ENCODE results near the gene COL25A1. TPM values are rescaled to one million over a fixed set of nuclear protein-coding genes. Genes with fewer than 3 reads are reported as not detected.

The COL25A1 gene
- total RNA-seq, 1 donor from 2014 or later: 0.35 TPM

GRCh38 chr4:109248322-109248900 is 54.0 kb downstream of the COL25A1 start:
- no peak for TF ChIP-seq CTCF (IDR thresholded peaks at IDR 0.05)
- Histone ChIP-seq H3K27ac (no peak overlapping the region), H3K9me3 (no peaks in the 10 kb centered on the region), H3K36me3 (no peaks in the 10 kb centered on the region), H3K4me1 (no peaks in the 10 kb centered on the region), H3K4me3 (no peak overlapping the region), H3K27me3 (ENCODE audit: low read depth) (no peaks in the 10 kb centered on the region)
- intact Hi-C loops (cut with DNase I): no loop called here
- DNase-seq (no peak), ATAC-seq (no peak)

DNA sequence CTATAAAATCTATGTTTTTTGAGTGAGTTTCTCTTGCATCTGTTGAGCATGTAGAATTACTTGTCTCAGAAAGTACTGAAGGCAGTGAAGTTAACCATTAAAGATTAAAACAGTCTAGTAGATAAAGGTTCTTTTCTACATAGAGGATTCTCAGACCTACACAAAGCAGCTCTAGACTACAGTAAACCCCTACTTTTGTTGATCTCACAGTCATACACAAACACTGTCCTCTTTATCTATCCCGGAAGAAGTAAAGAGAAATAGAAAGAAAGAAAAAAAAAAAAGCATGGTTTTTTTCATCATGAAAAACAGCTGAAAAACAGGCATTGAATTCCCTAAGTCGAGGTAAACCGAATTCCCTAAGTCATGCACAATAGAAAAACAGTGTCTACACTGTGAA is 58.6 kb downstream of the COL25A1 start:
- TF ChIP-seq CTCF (IDR thresholded peaks at IDR 0.05): no peak
- Histone ChIP-seq H3K4me3 (no peak overlapping the region), H3K27me3 (ENCODE audit: low read depth) (no peaks in the 10 kb centered on the region), H3K4me1 (no peaks in the 10 kb centered on the region), H3K9me3 (no peaks in the 10 kb centered on the region), H3K27ac (no peak overlapping the region), H3K36me3 (no peaks in the 10 kb centered on the region)
- intact Hi-C loops (cut with DNase I): no loop called here
- no peak for ATAC-seq
- DNase-seq: no peak

DNA sequence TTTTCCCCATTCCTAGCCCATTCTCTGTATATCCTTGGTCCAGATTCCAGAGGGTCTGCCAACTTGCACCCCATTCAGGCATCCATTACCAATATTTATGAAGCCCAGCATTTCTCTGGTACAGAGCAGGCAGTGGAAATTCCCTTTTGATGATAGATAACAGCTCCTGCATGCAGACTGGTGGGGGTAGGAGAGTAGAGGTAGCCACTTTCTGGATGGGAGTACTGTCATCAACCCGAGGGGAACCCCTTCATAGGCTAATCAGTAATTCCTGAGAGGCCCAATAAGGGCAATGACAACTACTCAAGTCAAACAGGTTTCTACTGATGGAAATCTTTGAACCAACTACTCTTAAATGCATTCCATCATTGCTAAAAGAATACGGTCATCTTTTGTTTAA is 63.7 kb downstream of the COL25A1 start:
- no peak for TF ChIP-seq CTCF (IDR thresholded peaks at IDR 0.05)
- Histone ChIP-seq H3K4me1 (no peaks in the 10 kb centered on the region), H3K9me3 (no peaks in the 10 kb centered on the region), H3K36me3 (no peaks in the 10 kb centered on the region), H3K27me3 (ENCODE audit: low read depth) (no peaks in the 10 kb centered on the region), H3K27ac (no peak overlapping the region), H3K4me3 (no peak overlapping the region)
- ATAC-seq: no peak
- no peak for DNase-seq
- intact Hi-C loops (cut with DNase I): no loop called here

GRCh38 chr4:109235683-109236082 is 66.8 kb downstream of the COL25A1 start:
- intact Hi-C loops (cut with DNase I): no loop called here
- Histone ChIP-seq H3K9me3 (no peaks in the 10 kb centered on the region), H3K4me3 (no peak overlapping the region), H3K27ac (no peak overlapping the region), H3K36me3 (no peaks in the 10 kb centered on the region), H3K4me1 (no peaks in the 10 kb centered on the region), H3K27me3 (ENCODE audit: low read depth) (no peaks in the 10 kb centered on the region)
- DNase-seq (no peak), ATAC-seq (no peak)
- no peak for TF ChIP-seq CTCF (IDR thresholded peaks at IDR 0.05)

- H3K4me3 ChIP-seq: no peak overlapping the region
- DNase-seq (no peak), ATAC-seq (no peak)
- no peak for TF ChIP-seq CTCF (IDR thresholded peaks at IDR 0.05)
- H3K4me1 ChIP-seq: no peaks in the 10 kb centered on the region
- intact Hi-C loops (cut with DNase I): no loop called here
- H3K27me3 ChIP-seq (ENCODE audit: low read depth): no peaks in the 10 kb centered on the region
- H3K27ac ChIP-seq: no peak overlapping the region
- no peaks in the 10 kb centered on the region for H3K9me3 ChIP-seq
- H3K36me3 ChIP-seq: no peaks in the 10 kb centered on the region
These were observed 67.9 kb downstream of the COL25A1 start for GRCh38 chr4:109234596-109234995.

DNA sequence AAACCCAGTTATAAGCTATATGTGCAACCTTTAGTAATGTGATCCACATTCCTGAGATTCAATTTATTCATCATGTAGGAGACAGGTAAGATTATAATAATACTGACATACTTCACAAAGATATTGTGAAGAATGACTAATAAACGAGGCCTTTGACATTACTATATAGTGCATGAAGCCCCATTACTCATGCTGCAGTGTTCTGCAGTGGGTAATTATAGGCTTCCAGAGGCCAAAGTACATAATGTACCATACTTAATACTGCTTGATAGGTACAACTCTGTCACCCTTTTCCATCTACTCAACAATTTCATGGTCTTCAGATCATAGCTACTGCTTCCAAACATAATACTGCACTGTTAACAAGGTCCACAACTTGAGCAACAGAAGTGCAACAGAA is 68.9 kb downstream of the COL25A1 start:
- ATAC-seq: no peak
- Histone ChIP-seq H3K4me3 (no peak overlapping the region), H3K27ac (no peak overlapping the region), H3K36me3 (no peaks in the 10 kb centered on the region), H3K27me3 (ENCODE audit: low read depth) (no peaks in the 10 kb centered on the region), H3K9me3 (no peaks in the 10 kb centered on the region), H3K4me1 (no peaks in the 10 kb centered on the region)
- DNase-seq: no peak
- no peak for TF ChIP-seq CTCF (IDR thresholded peaks at IDR 0.05)
- intact Hi-C loops (cut with DNase I): no loop called here
